GM21526 (cell line): Measurements from ENCODE around the gene AUH.

Experiments used
- ATAC-seq: cut with Tn5 transposase; IDR thresholded peaks from one replicate; pipeline ENCODE4 v1.9.1; 2021; ENCODE audit warnings: moderate library complexity; ENCODE audit not compliant: unreplicated experiment, low FRiP score

AUH gene

DNA sequence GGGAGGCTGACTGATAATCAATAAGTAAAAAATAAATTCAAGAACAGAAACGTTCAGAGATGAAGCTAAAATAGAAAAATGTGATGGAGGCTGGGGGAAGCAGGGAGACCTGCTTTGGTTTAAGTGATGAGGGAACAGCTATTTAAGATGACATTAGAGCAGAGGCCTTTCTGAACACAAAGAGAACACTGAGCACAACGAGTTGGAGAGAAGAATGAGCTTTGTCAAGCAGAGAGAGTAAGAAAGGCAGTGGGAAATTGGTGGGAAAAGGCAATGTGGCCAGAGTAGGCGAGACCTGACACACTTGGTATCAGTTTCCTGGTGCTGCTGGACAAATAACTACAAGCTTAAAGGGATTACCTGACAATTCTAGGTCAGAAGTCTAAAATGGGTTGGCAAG is 20.0 kb downstream of the AUH start:
- no peak for ATAC-seq

DNA sequence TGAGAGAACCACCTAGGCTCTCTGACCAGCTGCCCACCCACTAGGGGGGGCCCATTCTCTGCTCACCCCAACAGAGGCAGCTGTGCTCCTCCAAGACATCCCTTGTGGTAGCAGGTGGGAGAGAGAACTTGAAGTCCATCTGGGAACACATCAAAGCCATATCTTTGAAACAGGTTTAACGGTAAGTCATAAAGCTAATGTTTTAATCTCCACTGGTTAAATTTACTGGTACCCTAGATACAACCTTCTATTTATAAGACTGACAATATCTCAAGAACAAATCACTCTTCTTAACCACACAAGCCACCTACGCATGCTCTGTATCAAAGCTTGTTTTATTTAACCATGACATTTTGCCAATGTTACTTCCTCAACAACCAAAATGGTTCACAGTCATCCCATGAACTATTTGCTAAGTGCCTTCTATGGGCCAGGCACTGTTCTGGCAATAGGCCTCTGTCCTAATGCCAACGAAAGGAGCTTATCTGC is 20.4 kb downstream of the AUH start:
- no peak for ATAC-seq

DNA sequence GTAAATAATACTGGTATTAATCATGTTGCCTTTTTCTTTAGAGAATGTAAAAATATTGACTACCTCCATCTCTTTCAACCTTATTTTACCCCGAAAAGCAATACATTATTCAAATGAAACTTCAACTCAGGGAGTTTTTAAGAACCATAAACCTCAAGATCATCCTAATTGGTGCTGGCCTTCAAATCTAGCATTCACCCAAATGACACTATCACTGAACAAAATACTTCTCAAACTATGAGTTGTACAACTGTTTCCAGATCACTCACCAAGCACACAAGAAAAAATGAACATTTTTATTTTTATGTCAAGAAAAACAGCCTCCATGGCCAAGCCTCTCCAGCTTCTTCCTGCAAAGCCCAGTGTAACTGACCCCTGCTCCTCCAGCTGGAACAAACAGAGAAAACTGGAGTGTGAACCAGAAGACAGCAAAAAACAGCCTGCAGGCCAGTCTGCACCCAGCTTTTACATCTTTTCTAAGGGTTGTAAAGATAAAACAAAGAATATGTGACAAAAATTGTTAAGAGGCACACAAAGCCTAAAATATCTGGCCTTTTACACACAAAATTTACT is 21.2 kb downstream of the AUH start:
- ATAC-seq, result no peak

DNA sequence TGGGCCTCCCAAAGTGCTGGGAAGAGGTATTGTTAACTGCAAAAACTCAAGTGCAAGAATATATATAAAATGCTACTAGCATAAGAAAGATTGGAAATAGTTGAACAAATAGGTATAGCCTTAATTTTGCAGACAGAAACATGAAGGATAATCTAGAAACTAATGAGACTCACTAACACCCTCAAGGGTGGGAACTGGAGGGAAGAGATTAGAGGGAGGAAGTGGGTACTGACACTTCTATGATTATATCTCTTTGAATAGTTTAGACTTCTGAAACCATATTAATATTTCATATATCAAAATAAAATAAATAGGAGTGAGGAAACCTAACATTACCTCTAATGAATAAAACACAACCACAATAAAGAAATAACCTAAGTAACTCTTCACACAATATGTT is 23.0 kb downstream of the AUH start:
- no peak for ATAC-seq

DNA sequence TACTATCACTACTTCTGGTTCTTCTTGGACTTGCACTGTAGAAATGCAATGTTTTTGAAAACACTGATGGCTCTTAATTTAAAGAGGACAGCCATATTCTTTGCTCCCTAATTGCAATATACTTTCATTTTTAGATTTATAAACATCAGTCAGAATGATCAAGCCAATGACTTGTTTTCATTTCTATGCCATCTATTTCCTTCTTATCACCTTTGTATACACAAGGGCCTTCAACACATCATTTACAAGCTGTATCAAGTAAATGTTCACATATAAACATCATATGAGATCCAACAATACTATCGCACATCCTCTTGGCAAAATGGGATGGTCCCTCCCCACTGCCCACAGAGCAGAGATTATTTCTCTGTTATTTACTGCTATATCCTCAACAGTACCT is 24.9 kb downstream of the AUH start:
- ATAC-seq, result no peak

DNA sequence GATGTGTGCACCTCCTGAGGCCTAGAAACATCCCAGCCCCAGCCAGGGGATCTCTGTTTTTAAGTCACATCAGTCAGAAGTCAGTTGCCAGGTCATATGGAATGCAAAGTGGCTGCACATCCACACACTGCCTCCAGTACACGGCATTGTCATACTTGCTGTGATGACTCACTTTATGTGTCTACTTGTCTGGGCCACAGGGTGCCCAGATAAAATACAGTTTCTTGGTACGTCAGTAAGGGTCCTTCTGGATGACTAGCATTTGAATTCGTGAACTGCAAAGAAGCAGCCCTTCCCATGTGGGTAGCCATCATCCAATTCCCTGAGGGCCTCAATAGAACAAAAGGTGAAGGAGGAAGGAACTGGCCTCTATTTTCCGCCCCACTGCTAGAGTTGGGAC is 27.7 kb downstream of the AUH start:
- ATAC-seq, result no peak

DNA sequence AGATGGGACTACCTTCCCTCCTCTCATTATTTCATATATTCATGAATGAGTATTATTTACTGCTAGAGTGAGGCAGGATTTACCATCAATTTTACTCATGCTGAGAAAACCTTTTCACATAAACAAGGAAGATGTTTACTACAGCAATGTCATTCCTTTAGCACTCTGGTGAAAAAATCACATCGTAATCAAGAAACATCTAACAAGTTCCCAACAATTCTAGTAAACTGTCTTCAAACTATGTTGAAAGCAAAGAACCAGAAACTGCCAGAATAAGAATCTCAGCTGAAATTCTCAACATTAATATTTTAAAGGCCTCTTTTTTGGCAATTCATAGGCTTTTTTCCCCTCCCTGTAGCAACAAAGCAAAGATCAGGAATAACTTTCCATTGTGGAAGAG is 28.2 kb downstream of the AUH start:
- no peak for ATAC-seq

DNA sequence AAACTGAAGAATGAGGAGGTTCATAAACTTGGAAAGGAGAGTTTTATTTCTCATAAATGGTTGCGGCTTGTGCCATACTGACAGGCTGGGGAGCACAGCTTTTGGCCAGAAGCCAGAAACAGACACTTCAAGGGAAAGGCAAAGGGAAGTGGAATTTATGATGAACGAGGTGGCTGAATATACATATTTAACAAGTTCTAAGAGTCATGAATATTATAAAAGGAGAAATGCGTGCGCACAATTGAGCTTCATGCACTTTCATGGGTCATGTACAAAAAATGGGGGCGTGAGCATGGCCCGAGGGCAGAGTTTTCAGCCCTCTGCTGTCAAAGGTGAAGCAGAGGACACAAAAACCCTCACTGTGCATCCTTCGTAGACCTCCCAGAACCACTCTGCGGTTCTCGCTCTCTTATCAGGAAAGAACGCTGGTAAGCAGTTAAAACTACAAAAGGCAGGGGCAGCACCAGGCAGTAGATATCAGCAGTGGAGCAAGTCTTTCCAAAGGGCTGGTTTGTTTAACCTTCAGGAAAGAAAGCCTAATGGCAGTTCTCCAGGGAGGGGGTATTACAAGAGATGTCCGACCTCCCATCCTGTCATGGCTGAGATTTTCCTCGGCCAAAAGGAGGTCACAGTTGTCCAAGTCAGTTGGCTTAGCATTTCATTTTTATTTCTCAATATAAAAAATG is 29.0 kb downstream of the AUH start:
- no peak for ATAC-seq

DNA sequence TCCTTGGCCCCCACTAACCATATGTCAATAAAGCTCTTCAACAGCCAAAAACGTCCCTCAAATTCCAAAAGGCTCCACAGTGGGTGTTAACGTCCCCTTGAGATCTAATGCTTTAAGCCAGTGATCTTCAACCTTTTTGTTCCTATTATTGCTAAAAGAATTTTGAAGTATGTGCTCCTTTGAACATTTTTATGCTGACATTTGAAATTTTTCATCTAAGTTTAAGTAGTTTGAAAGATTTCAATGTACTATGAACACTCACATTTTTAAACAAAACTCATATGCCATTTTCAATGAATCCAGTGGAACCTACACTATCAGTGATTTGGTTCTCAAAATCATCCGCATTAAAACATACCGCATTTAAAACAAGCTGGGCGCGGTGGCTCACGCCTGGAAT is 29.9 kb downstream of the AUH start:
- ATAC-seq, result no peak

DNA sequence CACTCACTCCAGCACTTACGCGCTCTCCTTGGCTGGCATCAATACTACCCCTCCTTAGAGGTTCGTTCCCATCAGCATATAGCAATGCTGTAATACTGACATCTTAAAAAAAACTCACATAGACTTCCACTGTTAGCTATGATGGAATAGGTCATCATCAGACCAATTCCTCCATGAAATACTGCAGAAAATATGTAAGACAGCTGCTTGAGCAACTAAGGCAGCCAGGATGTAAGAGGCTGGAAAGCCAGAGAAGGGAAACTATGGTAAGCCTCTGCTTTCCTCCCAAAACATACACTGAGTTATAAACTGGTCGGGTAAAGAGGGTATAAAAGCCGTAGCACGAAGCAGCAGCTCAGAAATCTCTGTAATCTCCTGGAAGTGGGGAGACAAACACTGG is 33.5 kb downstream of the AUH start:
- no peak for ATAC-seq

DNA sequence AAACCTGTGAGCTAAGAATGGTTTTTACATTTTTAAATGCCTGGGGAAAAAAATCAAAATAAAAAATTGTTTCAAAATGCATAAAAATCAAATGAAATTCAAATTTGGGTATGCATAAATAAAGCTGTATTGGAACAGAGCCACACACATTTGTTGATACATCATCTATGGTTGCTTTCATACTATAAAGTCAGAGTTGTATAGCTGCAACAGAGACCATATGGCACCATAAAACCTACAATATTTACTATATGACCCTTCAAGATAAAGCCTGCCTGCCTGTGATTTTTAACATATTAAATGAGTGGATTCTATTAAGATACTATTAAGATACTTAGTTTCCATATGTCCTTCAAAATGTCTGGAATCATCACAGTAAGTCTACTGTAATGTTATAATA is 40.0 kb downstream of the AUH start:
- ATAC-seq, result no peak

DNA sequence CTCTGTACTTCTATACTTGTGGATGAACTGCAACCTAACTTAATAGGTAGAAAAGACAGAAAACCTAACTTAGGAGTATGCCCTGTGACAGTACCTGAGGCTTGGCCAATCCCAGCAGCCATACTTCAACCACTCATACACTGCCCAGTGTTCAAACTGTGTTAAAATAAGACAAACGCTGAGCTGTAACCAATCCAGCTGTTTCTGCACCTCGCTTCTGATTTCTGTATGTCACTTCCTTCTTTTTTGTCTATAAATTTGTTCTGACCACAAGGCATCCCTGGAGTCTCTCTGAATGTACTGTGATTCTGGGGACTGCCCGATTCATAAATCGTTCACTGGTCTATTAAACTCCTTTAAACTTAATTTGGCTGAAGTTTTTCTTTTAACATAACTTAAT is 41.4 kb downstream of the AUH start:
- no peak for ATAC-seq

DNA sequence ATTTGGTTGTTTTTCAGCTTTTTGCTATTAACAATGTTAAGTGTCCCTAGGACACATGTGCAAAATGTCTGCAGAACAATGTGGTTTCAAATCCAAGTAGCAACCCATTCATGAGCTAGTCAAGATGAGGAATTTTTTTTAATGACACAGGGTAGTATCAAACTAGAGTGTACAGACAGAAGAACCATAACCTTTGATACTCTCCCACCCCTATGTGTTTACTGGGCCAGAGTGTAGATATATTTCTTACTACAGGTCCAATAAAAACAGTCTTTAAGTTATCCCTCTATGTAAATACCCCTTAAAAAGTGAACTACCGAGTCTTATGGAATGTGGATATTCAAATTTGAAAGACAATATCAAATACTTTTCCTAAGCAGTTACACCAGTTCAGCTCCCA is 45.6 kb downstream of the AUH start:
- no peak for ATAC-seq

DNA sequence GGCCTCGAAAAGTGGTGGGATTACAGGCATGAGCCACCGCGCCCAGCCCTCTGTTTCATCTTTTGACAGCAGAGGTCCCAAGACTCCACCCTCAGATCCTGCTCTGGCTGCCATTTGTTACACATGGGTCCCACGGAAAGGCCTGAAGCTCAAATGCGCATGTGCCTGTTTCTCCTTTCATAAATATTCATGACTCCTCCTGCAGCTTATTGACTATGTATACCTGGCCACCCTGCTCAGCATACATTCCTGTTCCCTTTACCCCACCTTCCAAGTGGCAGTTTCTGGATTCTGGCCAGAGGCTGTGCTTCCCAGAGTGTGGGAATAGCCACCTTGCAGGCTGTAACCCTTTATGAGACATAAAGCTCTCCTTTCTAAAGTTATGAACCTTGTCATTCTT is 46.5 kb downstream of the AUH start:
- ATAC-seq, result no peak

DNA sequence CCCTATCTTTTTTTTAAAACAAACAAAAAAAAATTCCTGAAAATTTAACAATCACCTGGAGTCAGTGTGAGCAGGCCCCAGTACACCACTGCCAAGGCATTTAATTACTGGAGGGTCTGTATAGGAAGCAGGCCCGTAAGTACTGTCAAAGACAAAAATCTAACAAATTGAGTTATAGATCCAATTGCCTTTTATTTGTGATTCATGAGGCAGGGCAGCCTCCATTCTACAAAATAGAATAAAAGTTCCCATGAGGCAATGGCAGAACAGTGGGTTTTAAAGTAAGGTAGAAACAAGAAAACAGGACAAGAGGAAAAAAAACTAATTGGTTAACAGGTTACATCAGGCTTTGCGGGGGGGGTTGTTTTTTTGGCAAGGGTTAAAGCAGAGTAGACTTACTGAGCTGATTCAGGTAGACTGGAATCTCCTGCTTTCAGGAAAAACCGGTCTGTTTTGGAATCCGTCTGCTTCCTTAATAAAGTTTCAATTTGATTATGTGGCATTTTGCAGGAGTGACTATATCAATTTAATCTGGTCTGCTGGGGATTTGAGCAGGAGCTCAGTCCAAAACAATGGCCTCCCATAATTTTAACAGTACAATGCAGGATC is 48.9 kb downstream of the AUH start:
- no peak for ATAC-seq

DNA sequence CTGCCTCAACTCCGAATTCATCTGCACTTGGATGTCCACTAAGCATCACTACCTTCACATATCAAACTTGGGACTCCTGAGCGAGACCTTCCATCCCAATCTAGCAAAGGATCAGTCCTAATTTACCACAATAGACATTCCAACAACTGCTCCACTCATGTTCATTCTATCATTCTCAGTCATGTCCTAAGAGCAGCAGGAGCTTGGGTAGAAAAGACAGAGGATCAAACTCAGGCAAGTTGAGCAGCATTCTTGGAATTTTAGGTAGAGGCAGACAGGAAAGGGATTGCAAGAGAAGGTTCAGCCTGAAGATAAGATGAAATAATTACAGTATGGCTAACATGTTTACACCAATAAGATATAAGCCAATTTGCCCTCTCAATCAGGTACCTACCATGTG is 51.7 kb downstream of the AUH start:
- ATAC-seq, result no peak

DNA sequence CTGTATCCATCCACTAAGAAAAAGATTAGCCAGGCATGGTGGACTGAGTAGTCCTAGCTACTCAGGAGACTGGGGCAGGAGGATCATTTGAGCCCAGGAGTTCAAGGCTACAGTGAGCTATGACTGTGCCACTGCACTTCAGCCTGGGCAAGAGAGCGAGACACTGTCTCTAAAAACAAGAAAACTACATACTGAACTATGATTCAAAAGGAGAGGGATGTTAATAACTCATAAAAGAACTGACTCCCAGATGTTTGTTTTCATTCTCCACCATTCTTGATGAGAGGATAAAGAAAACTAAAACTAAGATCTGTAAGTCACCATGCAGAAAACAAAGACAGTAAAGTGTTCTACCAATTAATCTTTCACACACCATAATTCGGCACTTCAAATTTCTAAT is 53.5 kb downstream of the AUH start:
- ATAC-seq, result no peak

DNA sequence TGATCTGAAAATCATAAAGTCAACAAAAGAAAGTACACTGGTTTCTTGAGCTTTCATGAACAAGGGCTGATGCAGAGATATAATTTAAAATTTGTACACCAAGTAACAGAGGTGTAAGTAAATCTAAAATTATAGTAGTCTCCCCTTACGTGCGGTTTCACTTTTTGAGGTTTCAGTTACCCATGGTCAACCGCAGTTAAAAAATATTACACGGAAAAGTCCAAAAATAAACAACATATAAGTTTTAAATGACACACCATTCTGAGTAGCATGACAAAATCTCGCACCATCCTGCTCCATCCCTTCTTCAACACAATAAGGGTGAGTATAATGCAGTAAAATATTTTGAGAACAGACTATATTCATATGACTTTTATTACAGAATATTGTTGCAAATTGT is 54.4 kb downstream of the AUH start:
- peak; percentile 62 for ATAC-seq

DNA sequence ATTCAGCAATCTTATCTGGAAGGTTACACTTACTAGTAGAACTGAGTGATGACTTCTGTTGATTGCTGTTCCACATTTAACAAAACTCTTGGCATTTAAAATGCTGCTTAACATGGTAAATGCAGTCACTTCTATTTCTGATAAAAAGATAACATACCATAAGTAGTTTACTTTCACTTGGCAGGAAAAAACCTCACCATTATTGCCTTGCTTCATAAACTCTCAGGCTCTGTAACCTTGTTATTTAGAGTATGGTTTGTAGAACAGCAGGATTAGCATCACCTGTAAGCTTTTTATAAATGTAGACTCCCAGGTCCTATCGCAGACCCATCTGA is 55.5 kb downstream of the AUH start:
- no peak for ATAC-seq

DNA sequence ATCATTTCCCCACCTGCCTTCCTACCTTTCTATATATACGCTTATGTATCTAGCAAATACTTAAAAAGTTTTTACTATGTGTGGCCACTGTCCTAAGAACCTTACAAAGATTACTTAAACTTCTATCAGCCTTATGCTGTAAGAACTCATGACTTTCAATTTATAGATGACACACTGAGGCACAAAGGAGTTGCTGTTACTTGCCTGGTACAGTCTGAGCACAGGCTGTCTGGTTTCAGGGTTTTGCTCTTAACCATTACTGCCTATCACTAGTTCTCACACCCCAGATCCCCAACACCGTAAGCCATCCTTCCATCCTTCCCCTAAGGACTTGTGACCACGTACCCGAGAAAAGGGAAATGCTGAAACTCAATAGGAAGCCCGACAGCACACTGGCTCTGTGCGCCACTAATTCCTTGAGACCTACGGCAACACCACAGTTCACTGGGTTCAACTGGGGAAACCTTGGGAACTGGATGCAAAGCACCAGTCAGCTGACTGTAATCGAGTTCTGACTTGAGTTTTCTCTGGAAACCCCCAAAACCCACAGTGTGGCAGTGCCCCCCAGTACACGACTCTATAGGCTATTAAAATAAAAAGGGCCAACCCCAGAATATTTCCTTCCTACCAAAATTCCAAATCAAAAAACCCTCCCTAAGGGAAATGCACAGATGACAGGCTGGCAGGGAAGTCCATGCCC is 56.0 kb downstream of the AUH start:
- ATAC-seq, result no peak

DNA sequence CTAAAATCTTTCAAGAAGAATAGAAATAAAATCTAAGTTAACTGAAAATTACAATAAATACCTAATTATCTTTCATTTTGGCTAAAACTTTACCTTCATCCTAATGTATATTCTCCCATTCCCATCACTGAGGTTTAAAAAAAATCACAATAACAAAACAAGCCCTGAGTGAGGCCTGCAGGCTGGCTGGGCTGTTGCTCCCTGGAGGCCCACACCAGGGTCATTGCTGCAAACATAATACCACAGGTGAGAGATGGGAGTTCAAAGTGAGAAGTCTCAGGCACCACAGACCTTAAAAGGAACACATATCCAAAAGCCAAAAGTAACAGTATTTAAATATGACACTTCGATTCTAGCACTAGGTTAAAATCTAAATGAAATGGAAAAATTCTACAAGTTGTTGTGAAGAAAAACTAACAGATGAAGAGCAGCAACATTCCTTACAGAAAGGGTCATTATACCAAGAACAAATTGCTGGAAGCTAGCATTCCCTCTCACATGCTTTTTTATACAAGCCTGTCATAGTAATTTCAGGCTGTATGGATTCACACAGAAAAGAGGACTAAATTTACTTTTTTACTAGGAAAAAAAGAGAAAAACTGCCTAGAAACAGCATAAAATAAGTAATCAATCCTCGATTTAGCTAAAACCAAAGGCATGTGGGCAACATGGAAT is 57.8 kb downstream of the AUH start:
- no peak for ATAC-seq
